Neutrophil (primary cell): ENCODE measurements around the gene ALPI.

ENCODE experiments used
- H3K27ac ChIP-seq: fragments of 200-600 bp; sonication (generic); 2 replicates; pipeline ENCODE4 v1.5.1; 2016; ENCODE audit warnings: mild to moderate bottlenecking, moderate library complexity
- H3K27me3 ChIP-seq: fragments of 200-600 bp; sonication (generic); 2 replicates; pipeline ENCODE4 v1.6.0; 2016; ENCODE audit warnings: mild to moderate bottlenecking
- H3K36me3 ChIP-seq: fragments of 200-600 bp; sonication (generic); 2 replicates; pipeline ENCODE4 v1.5.1; 2017
- H3K4me1 ChIP-seq, 2 experiments: fragments of 200-600 bp in 1 of 2; sonication (generic) in 1 of 2; 1 replicate in 1 of 2; 2 replicates in 1 of 2; pipeline versions ENCODE4 v1.5.1 to v1.6.1; 2013 to 2016; ENCODE audit warnings: low read depth in 1 of 2, low read length in 1 of 2, mild to moderate bottlenecking in 1 of 2, moderate library complexity in 1 of 2; ENCODE audit not compliant: control insufficient read depth in 1 of 2, insufficient read depth in 1 of 2
- H3K4me3 ChIP-seq, 2 experiments: fragments of 200-600 bp in 1 of 2; sonication (generic) in 1 of 2; 1 replicate in 1 of 2; 2 replicates in 1 of 2; pipeline ENCODE4 v1.5.1; 2013 to 2016; ENCODE audit warnings: low read depth in 1 of 2, low read length in 1 of 2, mild to moderate bottlenecking in 1 of 2, moderate library complexity in 1 of 2
- H3K9me3 ChIP-seq: fragments of 200-600 bp; sonication (generic); 2 replicates; pipeline ENCODE4 v1.5.1; 2016
- TF ChIP-seq, protein P1 (sequence below): fragments of 200-600 bp; sonication (generic); IDR thresholded peaks from 2 replicates; pipeline ENCODE4 v1.5.1; 2016; ENCODE audit warnings: antibody characterized with exemption

ALPI gene

GRCh38 chr2:232411901-232412629 lies 43.9 kb upstream of the ALPI start:
- H3K4me1 ChIP-seq: no peaks in the 10 kb centered on the region
- TF ChIP-seq, protein P1, sequence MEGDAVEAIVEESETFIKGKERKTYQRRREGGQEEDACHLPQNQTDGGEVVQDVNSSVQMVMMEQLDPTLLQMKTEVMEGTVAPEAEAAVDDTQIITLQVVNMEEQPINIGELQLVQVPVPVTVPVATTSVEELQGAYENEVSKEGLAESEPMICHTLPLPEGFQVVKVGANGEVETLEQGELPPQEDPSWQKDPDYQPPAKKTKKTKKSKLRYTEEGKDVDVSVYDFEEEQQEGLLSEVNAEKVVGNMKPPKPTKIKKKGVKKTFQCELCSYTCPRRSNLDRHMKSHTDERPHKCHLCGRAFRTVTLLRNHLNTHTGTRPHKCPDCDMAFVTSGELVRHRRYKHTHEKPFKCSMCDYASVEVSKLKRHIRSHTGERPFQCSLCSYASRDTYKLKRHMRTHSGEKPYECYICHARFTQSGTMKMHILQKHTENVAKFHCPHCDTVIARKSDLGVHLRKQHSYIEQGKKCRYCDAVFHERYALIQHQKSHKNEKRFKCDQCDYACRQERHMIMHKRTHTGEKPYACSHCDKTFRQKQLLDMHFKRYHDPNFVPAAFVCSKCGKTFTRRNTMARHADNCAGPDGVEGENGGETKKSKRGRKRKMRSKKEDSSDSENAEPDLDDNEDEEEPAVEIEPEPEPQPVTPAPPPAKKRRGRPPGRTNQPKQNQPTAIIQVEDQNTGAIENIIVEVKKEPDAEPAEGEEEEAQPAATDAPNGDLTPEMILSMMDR: no peak
- no peaks in the 10 kb centered on the region for H3K36me3 ChIP-seq
- no peak overlapping the region for H3K4me3 ChIP-seq
- no peak overlapping the region for H3K27ac ChIP-seq
- peaks cover 70% of the 10 kb centered on the region for H3K27me3 ChIP-seq
- no peaks in the 10 kb centered on the region for H3K9me3 ChIP-seq

DNA sequence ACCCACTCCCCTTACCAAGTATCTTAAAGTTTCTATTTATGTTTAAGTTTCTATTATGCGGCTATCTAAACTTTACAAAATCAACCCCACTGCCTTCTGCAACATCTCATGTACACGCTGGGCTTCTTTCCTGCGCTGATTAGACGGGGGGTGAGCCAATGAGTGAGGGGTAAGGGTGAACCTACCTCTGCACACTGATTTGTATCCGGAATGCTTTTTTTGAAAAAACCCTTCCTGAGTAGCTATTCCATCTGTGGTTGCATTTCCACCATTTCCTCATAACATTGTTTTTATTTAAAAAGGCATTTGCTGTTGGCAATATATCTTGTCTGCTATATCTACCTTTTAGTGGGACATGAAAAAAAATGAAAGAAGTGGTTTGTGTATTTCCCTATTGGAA lies 43.0 kb upstream of the ALPI start:
- no peaks in the 10 kb centered on the region for H3K4me1 ChIP-seq
- H3K27me3 ChIP-seq: peaks cover 80% of the 10 kb centered on the region
- TF ChIP-seq, protein P1: no peak
- H3K4me3 ChIP-seq: no peak overlapping the region
- H3K9me3 ChIP-seq: no peaks in the 10 kb centered on the region
- H3K36me3 ChIP-seq: no peaks in the 10 kb centered on the region
- no peak overlapping the region for H3K27ac ChIP-seq

DNA sequence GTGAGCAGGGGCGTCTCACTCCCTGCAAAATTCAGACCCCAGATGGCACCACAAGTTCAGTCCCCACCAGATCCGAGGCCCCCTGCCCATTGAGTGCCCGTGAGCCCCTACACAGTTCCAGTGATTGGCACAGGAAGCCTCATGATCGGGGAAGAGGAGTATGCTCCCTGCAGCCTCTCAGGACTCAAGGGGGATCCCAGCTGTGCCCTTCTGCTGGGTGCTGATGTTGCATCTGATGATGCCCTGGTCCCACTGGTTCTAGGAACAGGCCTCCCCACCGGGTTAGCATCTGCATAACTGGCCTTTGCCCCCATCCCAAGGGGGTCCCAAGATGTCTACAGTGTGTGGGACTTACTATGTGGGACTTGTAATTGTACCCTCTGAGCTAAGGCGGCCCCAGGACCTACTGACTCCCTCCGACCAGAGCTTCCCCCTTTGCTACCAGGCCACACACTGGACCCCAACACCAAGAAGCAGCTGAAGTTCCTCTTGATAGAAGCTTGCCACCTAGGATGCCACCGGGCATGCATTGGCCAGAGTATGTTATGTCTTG lies 40.7 kb upstream of the ALPI start:
- Histone ChIP-seq H3K4me3 (no peak overlapping the region), H3K9me3 (no peaks in the 10 kb centered on the region), H3K27ac (no peak overlapping the region), H3K27me3 (peaks cover 95% of the 10 kb centered on the region), H3K36me3 (no peaks in the 10 kb centered on the region), H3K4me1 (no peaks in the 10 kb centered on the region)
- TF ChIP-seq, protein P1: no peak

GRCh38 chr2:232415736-232416520 lies 40.0 kb upstream of the ALPI start:
- TF ChIP-seq, protein P1: no peak

DNA sequence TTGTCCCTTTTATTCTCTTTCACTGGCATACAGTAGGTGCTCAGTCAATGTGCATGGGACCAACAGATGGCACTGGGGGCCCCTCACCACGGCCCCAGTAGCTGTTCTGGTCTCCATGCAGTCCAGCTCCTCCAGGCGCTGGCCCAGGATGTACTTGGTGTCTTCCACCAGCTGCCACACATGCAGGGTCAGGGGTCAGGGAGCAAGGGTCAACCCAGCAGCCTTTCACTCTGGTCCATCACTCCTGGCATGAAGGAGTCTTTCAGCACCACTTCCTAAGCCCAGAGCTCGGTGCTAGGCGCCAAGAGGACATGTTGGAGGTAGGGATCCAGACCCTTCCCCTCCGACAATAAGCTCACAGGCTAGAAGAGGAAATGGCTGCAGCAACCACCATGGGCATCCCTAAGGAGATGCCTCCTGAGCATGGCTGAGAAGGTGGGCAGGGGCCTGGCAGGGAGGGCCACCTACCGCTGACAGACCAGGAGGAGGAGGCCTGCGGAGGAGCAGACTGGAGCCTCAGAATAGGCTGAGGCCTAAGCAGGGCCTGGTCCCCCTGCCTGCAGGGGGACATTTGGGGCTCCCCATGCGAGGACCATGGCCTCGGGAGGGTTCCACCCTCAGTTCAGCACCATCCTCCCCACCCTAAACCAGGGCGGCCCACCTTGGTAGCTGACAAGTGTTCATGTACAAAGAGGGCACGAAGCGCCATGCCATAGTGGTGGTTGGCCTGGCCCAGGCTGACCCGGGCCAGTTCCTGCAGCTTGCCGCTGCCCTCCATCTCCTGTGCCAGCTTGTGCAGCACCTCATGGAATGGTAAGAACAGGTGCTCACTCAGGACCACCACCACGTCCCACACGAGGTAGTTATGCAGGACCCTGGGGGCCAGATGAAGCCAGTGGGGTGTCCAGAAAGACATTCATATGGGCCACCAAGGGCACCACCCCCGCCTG lies 39.2 kb upstream of the ALPI start:
- H3K27me3 ChIP-seq: peaks cover 95% of the 10 kb centered on the region
- H3K4me3 ChIP-seq: no peak overlapping the region
- TF ChIP-seq, protein P1: no peak
- H3K9me3 ChIP-seq: peaks cover 5% of the 10 kb centered on the region
- H3K27ac ChIP-seq: no peak overlapping the region
- no peaks in the 10 kb centered on the region for H3K36me3 ChIP-seq
- no peaks in the 10 kb centered on the region for H3K4me1 ChIP-seq

More at GRCh38 chr2:232415736-232416520, 40.0 kb upstream of the ALPI start:
- no peaks in the 10 kb centered on the region for H3K36me3 ChIP-seq
- H3K27me3 ChIP-seq: peaks cover 95% of the 10 kb centered on the region
- H3K9me3 ChIP-seq: no peaks in the 10 kb centered on the region
- no peak overlapping the region for H3K4me3 ChIP-seq
- H3K4me1 ChIP-seq: no peaks in the 10 kb centered on the region
- H3K27ac ChIP-seq: no peak overlapping the region
